ENCODE data around the gene LCE1E.

The LCE1E gene

DNA sequence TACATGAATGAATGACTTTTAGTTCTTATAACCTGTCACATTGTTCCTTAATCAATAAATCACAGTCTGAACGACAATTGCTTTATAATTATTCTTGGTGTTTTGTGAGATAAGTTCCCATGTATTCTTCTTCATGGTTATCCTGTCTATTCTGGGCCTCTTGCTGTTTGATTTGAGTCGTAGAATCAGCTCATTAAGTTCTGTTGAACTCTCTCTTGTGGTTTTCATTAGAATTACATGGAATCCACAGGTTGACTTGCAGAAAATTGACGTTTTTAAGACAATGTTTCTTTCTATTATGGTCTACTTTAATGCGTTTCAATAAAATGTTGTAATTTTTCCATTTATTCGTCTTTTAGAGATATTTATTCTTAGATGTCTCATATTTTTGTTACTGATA, 37.2 kb downstream of the LCE1E start:
- Histone ChIP-seq H3K27ac (no peak overlapping the region), H3K9ac (no peak overlapping the region), H3K9me3 (no peaks in the 10 kb centered on the region), H3K27me3 (no peaks in the 10 kb centered on the region), H3K4me1 (peaks cover 7% of the 10 kb centered on the region; the same call in 1 of the 2 replicates), H4K20me1 (no peaks in the 10 kb centered on the region), H3K4me3 (no peak overlapping the region), H3K36me3 (no peaks in the 10 kb centered on the region), H3K4me2 (no peak overlapping the region)
- TF ChIP-seq Cebpa-rat (IDR thresholded peaks at IDR 0.05), result no peak

DNA sequence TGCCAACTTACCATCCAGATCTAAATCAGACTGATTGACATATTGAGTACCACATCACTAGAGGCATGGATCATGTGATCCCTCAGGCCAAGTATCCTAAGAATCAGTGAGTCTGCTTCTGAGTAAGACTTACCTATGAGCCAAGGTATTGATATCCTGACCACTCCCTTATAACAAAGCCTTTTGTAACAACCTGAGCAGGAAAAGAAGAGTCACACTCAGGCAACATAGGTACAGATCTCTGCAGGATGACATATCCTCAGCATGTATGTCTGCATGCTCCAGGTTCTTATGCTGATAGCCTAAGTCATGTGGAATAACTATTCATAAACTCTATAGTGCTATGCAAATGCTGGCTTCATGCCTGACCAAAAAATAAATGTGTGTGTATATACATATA, 38.9 kb downstream of the LCE1E start:
- no peak overlapping the region for H3K9ac ChIP-seq
- TF ChIP-seq Cebpa-rat (IDR thresholded peaks at IDR 0.05), result no peak
- H3K9me3 ChIP-seq, result no peaks in the 10 kb centered on the region
- no peaks in the 10 kb centered on the region for H4K20me1 ChIP-seq
- H3K4me3 ChIP-seq, result no peak overlapping the region
- no peaks in the 10 kb centered on the region for H3K36me3 ChIP-seq
- no peaks in the 10 kb centered on the region for H3K27me3 ChIP-seq
- H3K4me2 ChIP-seq, result no peak overlapping the region
- no peak overlapping the region for H3K27ac ChIP-seq
- peaks cover 7% of the 10 kb centered on the region; the same call in 1 of the 2 replicates for H3K4me1 ChIP-seq

DNA sequence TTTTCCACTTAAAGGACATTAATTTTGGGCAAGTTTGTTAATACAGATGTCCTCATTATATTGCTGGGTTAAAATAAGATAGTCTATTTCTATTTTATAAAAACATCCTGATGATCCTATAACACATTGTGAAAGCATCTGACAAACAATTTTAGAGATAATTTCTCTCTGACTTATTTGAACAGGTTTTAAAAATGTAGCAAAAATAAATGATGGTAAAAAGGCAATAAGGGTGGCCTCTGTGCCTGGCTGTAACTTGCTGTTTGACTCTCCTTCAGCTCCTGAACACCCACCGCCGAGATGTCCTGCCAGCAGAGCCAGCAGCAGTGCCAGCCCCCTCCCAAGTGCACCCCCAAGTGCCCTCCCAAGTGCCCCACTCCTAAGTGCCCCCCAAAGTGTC, 41.1 kb downstream of the LCE1E start, which contains the start of gene LCE1A:
Gene LCE1A, plus strand, starts transcription at position 301 of the 400 bp plus-strand sequence. Its CDS starts 0 bp downstream, at position 301.
- TF ChIP-seq Cebpa-rat (IDR thresholded peaks at IDR 0.05), result no peak
- H3K27ac ChIP-seq, result no peak within 1 kb of the TSS
- H3K4me1 ChIP-seq, result no peaks in the 10 kb centered on the region
- no peaks in the 10 kb centered on the region for H3K27me3 ChIP-seq
- H3K9ac ChIP-seq, result no peak within 1 kb of the TSS
- no peaks in the 10 kb centered on the region for H4K20me1 ChIP-seq
- H3K4me3 ChIP-seq, result no peak within 1 kb of the TSS
- no peak within 1 kb of the TSS for H3K4me2 ChIP-seq
- no peaks in the 10 kb centered on the region for H3K36me3 ChIP-seq
- no peaks in the 10 kb centered on the region for H3K9me3 ChIP-seq

DNA sequence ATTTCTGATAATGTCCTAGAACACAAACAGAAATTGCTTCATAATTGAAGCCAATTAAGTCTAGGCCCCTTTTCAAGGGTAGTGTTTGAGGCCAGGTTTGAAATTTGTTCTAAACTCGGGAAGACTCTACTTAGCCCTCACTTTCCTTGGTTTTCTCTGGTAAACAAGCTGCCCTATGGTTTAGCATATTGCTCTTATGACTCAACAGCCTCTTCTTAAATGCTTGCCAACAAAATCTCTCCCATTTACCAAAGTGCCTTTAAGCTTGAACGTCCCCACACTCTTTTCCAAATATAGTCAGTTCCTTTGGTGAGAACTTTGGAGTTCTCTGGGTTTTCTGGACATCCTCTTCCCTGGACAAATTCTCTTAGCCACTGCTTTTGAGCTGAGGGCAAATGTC, 50.8 kb downstream of the LCE1E start:
- Histone ChIP-seq H3K36me3 (no peaks in the 10 kb centered on the region), H4K20me1 (no peaks in the 10 kb centered on the region), H3K9me3 (no peaks in the 10 kb centered on the region), H3K9ac (no peak overlapping the region), H3K27me3 (no peaks in the 10 kb centered on the region), H3K27ac (no peak overlapping the region), H3K4me3 (no peak overlapping the region), H3K4me1 (no peaks in the 10 kb centered on the region), H3K4me2 (no peak overlapping the region)
- TF ChIP-seq Cebpa-rat (IDR thresholded peaks at IDR 0.05), result no peak
